H9 (cell line): Measurements from ENCODE around the gene SERPINH1. TPM values are rescaled to one million over a fixed set of nuclear protein-coding genes. Genes with fewer than 3 reads are reported as not detected.
A peak's percentile ranks its signal among the peaks of the same experiment; 100 is the strongest.

Source experiments
- DNase-seq: peaks from one replicate; pipeline ENCODE4 v3.0.0-alpha.2; 2017
- H2AFZ ChIP-seq: one replicate; pipeline ENCODE4 v1.6.1; 2013; ENCODE audit warnings: mild to moderate bottlenecking, low read length, control low read depth, moderate library complexity
- H2AK5ac ChIP-seq: 2 replicates; pipeline ENCODE4 v1.6.1; 2013; ENCODE audit warnings: low read length, control low read depth, mixed read lengths; ENCODE audit not compliant: insufficient read length
- H2BK120ac ChIP-seq: one replicate; pipeline ENCODE4 v1.6.1; 2013; ENCODE audit warnings: low read depth, mild to moderate bottlenecking, low read length, control low read depth, inconsistent platforms; ENCODE audit not compliant: poor library complexity, severe bottlenecking
- H2BK12ac ChIP-seq: 2 replicates; pipeline ENCODE4 v1.6.1; 2013; ENCODE audit warnings: low read length, control low read depth, mixed read lengths, low read depth; ENCODE audit not compliant: insufficient read length
- H2BK15ac ChIP-seq: 2 replicates; pipeline ENCODE4 v1.6.1; 2013; ENCODE audit warnings: low read depth, low read length, control low read depth
- H2BK20ac ChIP-seq: one replicate; pipeline ENCODE4 v1.6.1; 2013; ENCODE audit warnings: low read depth, mild to moderate bottlenecking, low read length, control low read depth, inconsistent platforms; ENCODE audit not compliant: poor library complexity, severe bottlenecking
- H2BK5ac ChIP-seq: 2 replicates; pipeline ENCODE4 v1.6.1; 2013; ENCODE audit warnings: low read length, control low read depth, mixed read lengths; ENCODE audit not compliant: insufficient read length
- H3K14ac ChIP-seq: 2 replicates; pipeline ENCODE4 v1.6.1; 2013; ENCODE audit warnings: low read length, control low read depth; ENCODE audit not compliant: insufficient read depth
- H3K18ac ChIP-seq: 2 replicates; pipeline ENCODE4 v1.6.1; 2013; ENCODE audit warnings: low read depth, mild to moderate bottlenecking, mixed read lengths, low read length, control low read depth; ENCODE audit not compliant: insufficient read length
- H3K23ac ChIP-seq: 2 replicates; pipeline ENCODE4 v1.6.1; 2013; ENCODE audit warnings: low read length, control low read depth, mixed read lengths, low read depth; ENCODE audit not compliant: insufficient read length
- H3K23me2 ChIP-seq: 2 replicates; pipeline ENCODE4 v1.6.1; 2013; ENCODE audit warnings: low read depth, mild to moderate bottlenecking, mixed read lengths, low read length, control low read depth; ENCODE audit not compliant: insufficient read length, poor library complexity, severe bottlenecking
- H3K27ac ChIP-seq: 2 replicates; pipeline ENCODE4 v1.5.1; 2013; ENCODE audit warnings: low read length, control low read depth, mixed read lengths, low read depth; ENCODE audit not compliant: insufficient read length
- H3K27me3 ChIP-seq: 2 replicates; pipeline ENCODE4 v1.6.1; 2013; ENCODE audit warnings: low read length, control low read depth, inconsistent platforms; ENCODE audit not compliant: insufficient read depth
- H3K4ac ChIP-seq: 2 replicates; pipeline ENCODE4 v1.6.1; 2013; ENCODE audit warnings: low read depth, mild to moderate bottlenecking, control low read depth, inconsistent platforms, low read length, moderate library complexity
- H3K4me1 ChIP-seq: 2 replicates; pipeline ENCODE4 v1.6.1; 2013; ENCODE audit warnings: low read length, control low read depth, inconsistent platforms; ENCODE audit not compliant: insufficient read depth
- H3K4me2 ChIP-seq: 2 replicates; pipeline ENCODE4 v1.6.1; 2013; ENCODE audit warnings: low read length, control low read depth, mixed read lengths; ENCODE audit not compliant: insufficient read length, insufficient read depth
- H3K56ac ChIP-seq: 2 replicates; pipeline ENCODE4 v1.6.1; 2013; ENCODE audit warnings: low read depth, mild to moderate bottlenecking, mixed read lengths, low read length, control low read depth; ENCODE audit not compliant: insufficient read length
- H3K79me1 ChIP-seq: 2 replicates; pipeline ENCODE4 v1.6.1; 2013; ENCODE audit warnings: low read depth, mild to moderate bottlenecking, moderate library complexity, low read length, control low read depth, inconsistent platforms; ENCODE audit not compliant: insufficient read depth, poor library complexity, severe bottlenecking
- H3K79me2 ChIP-seq: 2 replicates; pipeline ENCODE4 v1.6.1; 2013; ENCODE audit warnings: low read length, control low read depth, inconsistent platforms; ENCODE audit not compliant: insufficient read depth
- H3K9ac ChIP-seq: 2 replicates; pipeline ENCODE4 v1.6.1; 2013; ENCODE audit warnings: low read length, control low read depth, mixed read lengths; ENCODE audit not compliant: insufficient read length; ENCODE audit errors: extremely low read depth
- H3K9me3 ChIP-seq: one replicate; pipeline ENCODE4 v1.6.1; 2013; ENCODE audit warnings: low read depth, low read length, inconsistent platforms; ENCODE audit not compliant: control insufficient read depth
- H3T11ph ChIP-seq: one replicate; pipeline ENCODE4 v1.6.1; 2013; ENCODE audit warnings: mild to moderate bottlenecking, low read length, control low read depth, inconsistent platforms
- H4K20me1 ChIP-seq: one replicate; pipeline ENCODE4 v1.6.1; 2013; ENCODE audit not compliant: control insufficient read depth, insufficient read length, insufficient read depth
- H4K5ac ChIP-seq: 2 replicates; pipeline ENCODE4 v1.6.1; 2013; ENCODE audit warnings: low read depth, mild to moderate bottlenecking, mixed read lengths, low read length, control low read depth; ENCODE audit not compliant: insufficient read length
- H4K8ac ChIP-seq: replicated peaks from 2 replicates; pipeline ENCODE4 v1.6.1; 2013; ENCODE audit warnings: low read length, control low read depth, mixed read lengths, low read depth; ENCODE audit not compliant: insufficient read length
- H4K91ac ChIP-seq: 2 replicates; pipeline ENCODE4 v1.6.1; 2013; ENCODE audit warnings: low read depth, mild to moderate bottlenecking, moderate library complexity, mixed read lengths, low read length, control low read depth; ENCODE audit not compliant: insufficient read length
- H3K27ac Mint-ChIP-seq, 3 experiments: 2 replicates in 2 of 3; 3 replicates in 1 of 3; pipeline ENCODE4 v1.8.0; 2020 to 2021; ENCODE audit warnings: mixed read lengths in 3 of 3, mild to moderate bottlenecking in 1 of 3, moderate library complexity in 1 of 3
- H3K27me3 Mint-ChIP-seq: 2 replicates; pipeline ENCODE4 v1.8.0; 2021; ENCODE audit warnings: low read depth, mild to moderate bottlenecking, moderate library complexity, mixed read lengths
- H3K36me3 Mint-ChIP-seq, 3 experiments: 2 replicates in 2 of 3; 3 replicates in 1 of 3; pipeline ENCODE4 v1.8.0; 2020 to 2021; ENCODE audit warnings: low read depth in 3 of 3, mixed read lengths in 3 of 3; ENCODE audit not compliant: insufficient read depth in 1 of 3
- H3K4me1 Mint-ChIP-seq, 2 experiments: 2 replicates each; pipeline ENCODE4 v1.8.0; 2020; ENCODE audit warnings: mixed read lengths in 2 of 2
- H3K4me3 Mint-ChIP-seq, 2 experiments: 2 replicates in 1 of 2; 3 replicates in 1 of 2; pipeline ENCODE4 v1.8.0; 2020 to 2021; ENCODE audit warnings: mild to moderate bottlenecking in 2 of 2, mixed read lengths in 2 of 2, moderate library complexity in 1 of 2
- H3K9me3 Mint-ChIP-seq, 2 experiments: 2 replicates in 1 of 2; 3 replicates in 1 of 2; pipeline ENCODE4 v1.8.0; 2020; ENCODE audit warnings: mild to moderate bottlenecking in 2 of 2, mixed read lengths in 2 of 2, moderate library complexity in 1 of 2
- WGBS: extraction: QIAGEN DNeasy Blood & Tissue Kit; methylation state at CpG from one replicate; pipeline ENCODE4 v1.1.7; 2013; ENCODE audit warnings: missing lambda C conversion rate, low lambda C conversion rate, mixed read lengths; ENCODE audit not compliant: insufficient read length; ENCODE audit errors: extremely low coverage; 5-methylcytosine and 5-hydroxymethylcytosine counted together
- total RNA-seq: library from RNA; stranded (reverse); gene quantifications from 2 replicates; pipeline ENCODE4 v1.2.1, GENCODE V29; 2021
- TF ChIP-seq, protein P1 (sequence below): fragments of 200-600 bp; sonication (generic); conservative IDR thresholded peaks from 3 replicates; pipeline ENCODE4 v1.8.0; 2021; ENCODE audit warnings: antibody characterized with exemption, mild to moderate bottlenecking

The SERPINH1 gene
- total RNA-seq, 1 experiment from 2014 or later: 253 TPM

DNA sequence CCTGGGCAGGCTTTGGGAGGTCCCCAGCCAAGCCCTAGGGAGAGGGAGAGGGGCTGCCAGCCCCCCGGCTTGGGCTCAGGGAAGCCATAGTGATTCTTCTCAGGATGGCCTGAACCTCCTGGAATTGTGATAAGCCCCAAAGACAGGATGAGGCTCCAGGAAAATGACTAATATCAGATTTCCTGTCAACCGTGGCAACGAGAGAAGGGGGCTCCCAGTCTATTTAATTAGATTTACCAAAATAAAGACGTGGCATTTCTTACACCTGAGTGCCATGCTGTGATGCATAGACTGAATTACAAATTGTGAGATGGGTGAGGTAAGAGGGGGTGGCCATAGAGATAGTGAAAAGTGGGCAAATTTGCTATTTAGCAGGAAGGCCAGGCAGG is 20.4 kb downstream of the SERPINH1 start:
- Histone ChIP-seq H4K8ac (no peak overlapping the region), H3K4me1 (no peaks in the 10 kb centered on the region; the same call in 1 of the 2 replicates), H2BK15ac (no peak overlapping the region), H2AFZ (no peak overlapping the region), H4K5ac (no peak overlapping the region), H3K4ac (no peak overlapping the region), H3K79me1 (no peaks in the 10 kb centered on the region), H3K18ac (no peak overlapping the region), H2BK20ac (no peak overlapping the region), H3K79me2 (no peaks in the 10 kb centered on the region), H3K14ac (no peak overlapping the region), H4K91ac (no peak overlapping the region), H3K9ac (no peak overlapping the region), H2BK12ac (no peak overlapping the region), H3K27ac (no peak overlapping the region), H3K9me3 (no peaks in the 10 kb centered on the region), H2AK5ac (no peak overlapping the region), H3K27me3 (no peaks in the 10 kb centered on the region), H2BK5ac (no peak overlapping the region), H3T11ph (no peak overlapping the region), H3K23ac (no peak overlapping the region), H4K20me1 (no peaks in the 10 kb centered on the region), H3K4me2 (peak overlapping the region; percentile 56), H3K56ac (no peak overlapping the region), H2BK120ac (no peak overlapping the region), H3K23me2 (peaks cover 8% of the 10 kb centered on the region)
- Mint-ChIP-seq H3K27ac (no peak overlapping the region), H3K36me3 (no peaks in the 10 kb centered on the region; a peak in 2 of 7 replicates), H3K4me1 (peaks cover 17 to 23% of the 10 kb centered on the region in 2 experiments), H3K9me3 (no peaks in the 10 kb centered on the region), H3K27me3 (peaks cover 15% of the 10 kb centered on the region), H3K4me3 (peak overlapping the region; percentile 73 to 78)
- TF ChIP-seq, protein P1, sequence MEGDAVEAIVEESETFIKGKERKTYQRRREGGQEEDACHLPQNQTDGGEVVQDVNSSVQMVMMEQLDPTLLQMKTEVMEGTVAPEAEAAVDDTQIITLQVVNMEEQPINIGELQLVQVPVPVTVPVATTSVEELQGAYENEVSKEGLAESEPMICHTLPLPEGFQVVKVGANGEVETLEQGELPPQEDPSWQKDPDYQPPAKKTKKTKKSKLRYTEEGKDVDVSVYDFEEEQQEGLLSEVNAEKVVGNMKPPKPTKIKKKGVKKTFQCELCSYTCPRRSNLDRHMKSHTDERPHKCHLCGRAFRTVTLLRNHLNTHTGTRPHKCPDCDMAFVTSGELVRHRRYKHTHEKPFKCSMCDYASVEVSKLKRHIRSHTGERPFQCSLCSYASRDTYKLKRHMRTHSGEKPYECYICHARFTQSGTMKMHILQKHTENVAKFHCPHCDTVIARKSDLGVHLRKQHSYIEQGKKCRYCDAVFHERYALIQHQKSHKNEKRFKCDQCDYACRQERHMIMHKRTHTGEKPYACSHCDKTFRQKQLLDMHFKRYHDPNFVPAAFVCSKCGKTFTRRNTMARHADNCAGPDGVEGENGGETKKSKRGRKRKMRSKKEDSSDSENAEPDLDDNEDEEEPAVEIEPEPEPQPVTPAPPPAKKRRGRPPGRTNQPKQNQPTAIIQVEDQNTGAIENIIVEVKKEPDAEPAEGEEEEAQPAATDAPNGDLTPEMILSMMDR: no peak
- no peak for DNase-seq
- no CpG with 5 or more reads among the region's 4 CpGs for WGBS
